NCI-H748 treated with DMSO at 0.1 percent for 48 hours (cell line): ENCODE data around the gene HYCC2.
A peak's percentile ranks its signal among the peaks of the same experiment; 100 is the strongest.
"Not testable (repeated sequence)": the region's sequence is repeated elsewhere in the genome, so short reads cannot be mapped to it uniquely, and the experiment has no call there.

Source experiments
- DNase-seq: peaks from one replicate; lab custom pipeline; 2025; lab: John Stamatoyannopoulos, UW

HYCC2 gene

DNA sequence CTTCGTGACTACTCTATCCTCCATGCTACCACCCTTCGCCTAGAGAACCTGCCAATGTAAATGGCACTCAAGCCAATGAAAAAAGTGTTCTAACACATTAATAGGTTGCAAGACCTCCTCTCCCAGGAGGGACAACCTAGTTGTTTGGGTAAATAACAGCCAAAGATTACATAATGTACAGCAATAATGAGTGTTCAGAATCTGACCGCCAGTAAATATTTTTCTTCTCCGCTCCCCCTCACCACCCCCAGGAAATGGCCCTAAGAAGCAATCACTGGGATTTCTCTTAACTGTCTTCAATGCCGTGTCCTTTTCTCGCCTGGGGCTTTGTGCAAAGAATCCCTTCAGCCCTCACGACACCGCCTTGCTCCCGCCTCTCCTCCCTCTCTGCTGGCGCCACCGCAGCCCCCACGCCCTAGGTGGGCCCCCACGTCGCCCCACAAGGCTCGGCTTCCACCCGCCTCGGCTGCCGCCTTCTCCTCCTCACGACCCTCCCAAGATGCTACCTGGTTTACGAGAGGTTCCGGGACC is 458 bp downstream of the HYCC2 start:
- DNase-seq = peak; percentile 44

- no peak for DNase-seq
These were observed 6.6 kb downstream of the HYCC2 start for GRCh38 chr2:201064797-201065329.

GRCh38 chr2:201063516-201063915 is 8.0 kb downstream of the HYCC2 start:
- DNase-seq = not testable (repeated sequence)

- no peak for DNase-seq
These were observed 11.3 kb downstream of the HYCC2 start for GRCh38 chr2:201059961-201060755.

GRCh38 chr2:201058914-201059313 is 12.6 kb downstream of the HYCC2 start:
- DNase-seq = no peak

- DNase-seq = no peak
These were observed 13.7 kb downstream of the HYCC2 start for GRCh38 chr2:201057715-201058248.

DNA sequence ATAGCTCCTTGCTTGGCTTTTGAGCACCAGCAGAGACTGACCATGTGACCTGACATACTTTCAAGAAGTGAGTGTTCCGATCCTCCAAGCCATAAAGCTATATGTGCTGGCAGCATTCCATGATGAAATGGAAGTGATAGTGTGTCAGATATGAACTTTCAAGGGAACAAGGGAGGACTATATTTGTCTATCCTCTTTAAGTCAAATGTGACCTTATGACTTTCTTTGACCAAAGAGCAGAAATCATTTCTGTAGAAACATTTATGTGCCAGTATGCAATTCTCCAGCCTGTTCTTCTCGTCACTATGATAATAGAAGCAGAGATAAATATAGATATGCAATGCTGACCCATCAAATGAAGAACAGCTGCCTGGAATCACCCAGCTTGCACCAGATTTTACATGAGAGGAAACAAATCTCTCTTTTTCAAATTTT is 14.4 kb downstream of the HYCC2 start:
- no peak for DNase-seq

DNA sequence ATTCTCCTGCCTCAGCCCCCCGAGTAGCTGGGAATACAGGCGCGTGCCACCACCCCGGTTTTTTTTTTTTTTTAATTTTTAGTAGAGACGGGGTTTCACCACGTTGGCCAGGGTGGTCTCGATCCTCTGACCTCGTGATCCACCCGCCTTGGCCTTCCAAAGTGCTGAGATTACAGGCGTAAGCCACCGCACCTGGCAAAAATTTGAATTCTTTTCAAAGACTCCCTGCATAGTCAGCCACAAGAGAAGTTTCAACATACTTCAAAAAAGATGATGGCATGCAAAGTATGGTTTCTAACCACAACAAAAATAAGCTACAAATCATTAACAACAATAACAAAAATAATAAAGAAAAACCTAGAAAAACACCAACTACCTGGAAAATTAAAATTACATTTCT is 22.0 kb downstream of the HYCC2 start:
- no peak for DNase-seq

DNA sequence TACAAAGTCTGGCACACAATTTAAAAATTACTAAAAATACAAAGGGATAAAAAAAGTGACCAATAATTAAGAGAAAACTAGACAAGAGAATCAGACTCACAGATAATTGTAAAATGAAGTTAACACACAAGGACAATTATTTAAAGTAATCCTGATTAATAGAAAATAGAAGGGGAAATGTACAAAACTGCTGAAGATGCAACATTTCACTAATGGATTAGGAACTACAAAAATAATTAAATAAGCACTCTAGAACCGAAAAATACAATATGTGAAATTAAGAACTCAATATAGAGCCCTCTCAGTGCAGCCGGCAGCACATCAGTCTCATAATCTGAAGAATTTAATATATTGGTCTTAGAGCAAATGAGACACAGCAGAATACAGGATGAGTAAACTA is 24.6 kb downstream of the HYCC2 start:
- no peak for DNase-seq

DNA sequence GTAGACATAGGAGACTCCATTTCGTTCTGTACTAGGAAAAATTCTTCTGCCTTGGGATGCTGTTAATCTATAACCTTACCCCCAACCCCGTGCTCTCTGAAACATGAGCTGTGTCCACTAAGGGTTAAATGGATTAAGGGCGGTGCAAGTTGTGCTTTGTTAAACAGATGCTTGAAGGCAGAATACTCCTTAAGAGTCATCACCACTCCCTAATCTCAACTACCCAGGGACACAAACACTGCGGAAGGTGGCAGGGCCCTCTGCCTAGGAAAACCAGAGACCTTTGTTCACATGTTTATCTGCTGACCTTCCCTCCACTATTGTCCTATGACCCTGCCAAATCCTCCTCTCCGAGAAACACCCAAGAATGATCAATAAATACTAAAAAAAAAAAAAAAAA is 28.4 kb downstream of the HYCC2 start:
- DNase-seq = not testable (repeated sequence)

- not testable (repeated sequence) for DNase-seq
These were observed 29.0 kb downstream of the HYCC2 start for GRCh38 chr2:201042451-201042850.

GRCh38 chr2:201040867-201041628 is 30.4 kb downstream of the HYCC2 start:
- DNase-seq = no peak

DNA sequence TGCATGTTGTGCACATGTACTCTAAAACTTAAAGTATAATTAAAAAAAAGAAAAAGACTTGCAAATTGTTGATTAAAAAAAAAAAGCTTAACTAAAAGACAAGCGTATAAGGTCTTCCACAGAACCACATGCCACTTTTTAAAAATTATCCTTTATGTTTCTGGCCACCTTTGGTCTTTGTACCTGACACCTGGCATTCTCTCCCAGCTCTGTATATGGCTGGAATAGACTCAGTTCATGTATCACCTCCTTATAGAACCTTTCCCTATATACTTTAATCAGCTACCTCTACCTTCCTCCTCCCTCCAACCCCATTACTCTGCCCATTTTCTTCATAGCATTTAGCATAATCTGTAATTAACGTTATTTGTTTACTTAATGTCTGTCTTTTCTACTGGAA is 32.6 kb downstream of the HYCC2 start:
- DNase-seq = no peak

DNA sequence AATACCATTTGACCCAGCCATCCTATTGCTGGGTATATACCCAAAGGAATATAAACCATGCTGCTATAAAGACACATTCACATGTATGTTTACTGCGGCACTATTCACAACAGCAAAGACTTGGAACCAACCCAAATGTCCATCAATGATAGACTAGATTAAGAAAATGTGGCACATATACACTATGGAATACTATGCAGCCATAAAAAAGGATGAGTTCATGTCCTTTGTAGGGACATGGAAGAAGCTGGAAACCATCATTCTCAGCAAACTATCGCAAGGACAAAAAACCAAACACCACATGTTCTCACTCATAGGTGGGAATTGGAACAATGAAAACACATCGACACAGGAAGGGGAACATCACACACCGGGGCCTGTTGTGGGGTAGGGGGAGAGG is 33.1 kb downstream of the HYCC2 start:
- not testable (repeated sequence) for DNase-seq

DNA sequence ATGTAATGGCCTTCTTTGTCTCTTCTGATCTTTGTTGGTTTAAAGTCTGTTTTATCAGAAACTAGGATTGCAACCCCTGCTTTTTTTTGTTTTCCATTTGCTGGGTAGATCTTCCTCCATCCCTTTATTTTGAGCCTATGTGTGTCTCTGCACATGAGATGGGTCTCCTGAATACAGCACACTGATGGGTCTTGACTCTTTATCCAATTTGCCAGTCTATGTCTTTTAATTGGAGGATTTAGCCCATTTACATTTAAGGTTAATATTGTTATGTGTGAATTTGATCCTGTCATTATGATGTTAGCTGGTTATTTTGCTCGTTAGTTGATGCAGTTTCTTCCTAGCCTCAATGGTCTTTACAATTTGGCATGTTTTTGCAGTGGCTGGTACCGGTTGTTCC is 37.1 kb downstream of the HYCC2 start:
- not testable (repeated sequence) for DNase-seq

DNA sequence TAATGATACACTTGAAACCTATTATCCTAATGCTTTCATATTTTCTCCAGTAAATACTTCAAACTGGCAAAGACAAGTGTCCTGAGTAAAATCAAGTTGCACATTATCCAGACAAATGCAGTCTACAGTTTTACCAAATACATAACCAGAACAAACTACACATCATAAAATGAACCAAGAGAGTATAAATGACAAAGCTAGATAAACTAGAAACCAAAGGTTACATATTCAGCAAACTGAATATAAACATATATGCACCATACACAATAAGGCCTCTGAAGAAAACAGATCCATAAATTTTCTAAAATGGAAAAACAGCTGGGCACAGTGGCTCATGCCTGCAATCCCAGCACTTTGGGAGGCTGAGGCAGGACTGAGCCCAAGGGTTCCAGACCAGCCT is 47.0 kb downstream of the HYCC2 start:
- DNase-seq = no peak

GRCh38 chr2:201021914-201022313 is 49.6 kb downstream of the HYCC2 start:
- no peak for DNase-seq
